ENCODE results near the gene SYDE1. TPM values are rescaled to one million over a fixed set of nuclear protein-coding genes. Genes with fewer than 3 reads are reported as not detected.
"Not testable (repeated sequence)": the region's sequence is repeated elsewhere in the genome, so short reads cannot be mapped to it uniquely, and the experiment has no call there.

Gene SYDE1
- total RNA-seq, 3 donors from 2014 or later (not counting 1 experiment from before 2014, with no cell fraction given): not detected

DNA sequence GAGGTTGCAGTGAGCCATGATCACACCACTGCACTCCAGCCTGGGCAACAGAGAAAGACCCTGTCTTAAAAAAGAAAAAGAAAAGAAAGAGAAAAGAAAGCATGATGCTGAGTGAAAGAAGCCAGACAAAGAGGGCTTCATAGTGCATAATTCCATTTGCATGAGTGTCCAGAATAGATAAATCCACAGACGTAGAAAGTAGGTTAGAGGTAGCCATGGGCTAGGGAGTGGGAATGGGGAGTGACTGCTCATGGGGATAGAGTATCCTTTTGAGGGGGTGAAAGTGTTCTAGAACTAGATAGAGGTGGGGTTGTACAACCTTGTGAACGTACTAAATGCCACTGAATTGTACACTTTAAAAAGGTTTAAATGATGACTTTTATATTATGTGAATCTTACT, 32.8 kb upstream of the SYDE1 start:
- intact Hi-C loops (cut with micrococcal nuclease): no loop called here
- Histone ChIP-seq H3K27me3 (ENCODE audit: control insufficient read depth, insufficient read depth, low read length) (no peaks in the 10 kb centered on the region), H3K4me1 (ENCODE audit: control insufficient read depth, insufficient read depth, low read length) (no peaks in the 10 kb centered on the region), H3K36me3 (ENCODE audit: control insufficient read depth, insufficient read depth, low read length) (no peaks in the 10 kb centered on the region), H3K27ac (ENCODE audit: low read length) (no peak overlapping the region), H3K4me3 (ENCODE audit: low read length) (no peak overlapping the region), H3K9me3 (ENCODE audit: control insufficient read depth, insufficient read depth, low read length) (no peaks in the 10 kb centered on the region)
- H3K4me3 Mint-ChIP-seq: no peak overlapping the region
- DNase-seq: no peak
- no peaks in the 10 kb centered on the region for H3K36me3 Mint-ChIP-seq
- H3K9me3 Mint-ChIP-seq: no peaks in the 10 kb centered on the region
- TF ChIP-seq, protein P1, sequence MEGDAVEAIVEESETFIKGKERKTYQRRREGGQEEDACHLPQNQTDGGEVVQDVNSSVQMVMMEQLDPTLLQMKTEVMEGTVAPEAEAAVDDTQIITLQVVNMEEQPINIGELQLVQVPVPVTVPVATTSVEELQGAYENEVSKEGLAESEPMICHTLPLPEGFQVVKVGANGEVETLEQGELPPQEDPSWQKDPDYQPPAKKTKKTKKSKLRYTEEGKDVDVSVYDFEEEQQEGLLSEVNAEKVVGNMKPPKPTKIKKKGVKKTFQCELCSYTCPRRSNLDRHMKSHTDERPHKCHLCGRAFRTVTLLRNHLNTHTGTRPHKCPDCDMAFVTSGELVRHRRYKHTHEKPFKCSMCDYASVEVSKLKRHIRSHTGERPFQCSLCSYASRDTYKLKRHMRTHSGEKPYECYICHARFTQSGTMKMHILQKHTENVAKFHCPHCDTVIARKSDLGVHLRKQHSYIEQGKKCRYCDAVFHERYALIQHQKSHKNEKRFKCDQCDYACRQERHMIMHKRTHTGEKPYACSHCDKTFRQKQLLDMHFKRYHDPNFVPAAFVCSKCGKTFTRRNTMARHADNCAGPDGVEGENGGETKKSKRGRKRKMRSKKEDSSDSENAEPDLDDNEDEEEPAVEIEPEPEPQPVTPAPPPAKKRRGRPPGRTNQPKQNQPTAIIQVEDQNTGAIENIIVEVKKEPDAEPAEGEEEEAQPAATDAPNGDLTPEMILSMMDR (IDR thresholded peaks at IDR 0.05): no peak
- ATAC-seq: no peak
- 92% methylated on average over 2 of the region's 2 CpGs for WGBS (ENCODE audit: insufficient coverage)
- no peaks in the 10 kb centered on the region for H3K4me1 Mint-ChIP-seq
- H3K27me3 Mint-ChIP-seq (ENCODE audit: low read depth in 2 of 2): peaks cover 0 to 6% of the 10 kb centered on the region in 2 donors
- no peak overlapping the region for H3K27ac Mint-ChIP-seq

DNA sequence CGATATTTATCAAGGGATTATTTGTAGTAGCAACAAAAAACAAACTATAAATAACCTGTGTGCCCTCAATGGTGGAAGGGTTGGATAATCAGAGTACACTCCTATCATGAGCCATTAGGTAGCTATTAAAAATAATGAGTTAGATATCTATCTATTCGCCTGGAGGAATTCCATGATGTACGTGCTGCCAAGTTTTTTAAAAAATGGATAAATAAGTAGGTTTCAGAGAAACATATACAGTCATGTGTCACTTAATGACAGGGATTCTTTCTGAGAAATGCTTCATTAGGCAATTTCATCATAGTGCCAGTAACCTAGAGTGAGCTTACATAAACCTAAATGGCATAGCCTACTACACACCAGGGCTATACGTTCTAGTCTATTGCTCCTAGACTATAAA, 31.4 kb upstream of the SYDE1 start:
- intact Hi-C loops (cut with micrococcal nuclease): no loop called here
- H3K36me3 ChIP-seq (ENCODE audit: control insufficient read depth, insufficient read depth, low read length): no peaks in the 10 kb centered on the region
- no peak overlapping the region for H3K27ac Mint-ChIP-seq
- DNase-seq: no peak
- no peaks in the 10 kb centered on the region for H3K9me3 Mint-ChIP-seq
- 97% methylated on average over 2 of the region's 4 CpGs for WGBS (ENCODE audit: insufficient coverage)
- H3K4me3 ChIP-seq (ENCODE audit: low read length): no peak overlapping the region
- TF ChIP-seq, protein P1 (IDR thresholded peaks at IDR 0.05): no peak
- H3K36me3 Mint-ChIP-seq: no peaks in the 10 kb centered on the region
- ATAC-seq: no peak
- no peak overlapping the region for H3K27ac ChIP-seq (ENCODE audit: low read length)
- no peaks in the 10 kb centered on the region for H3K9me3 ChIP-seq (ENCODE audit: control insufficient read depth, insufficient read depth, low read length)
- no peak overlapping the region for H3K4me3 Mint-ChIP-seq
- H3K4me1 ChIP-seq (ENCODE audit: control insufficient read depth, insufficient read depth, low read length): no peaks in the 10 kb centered on the region
- H3K27me3 ChIP-seq (ENCODE audit: control insufficient read depth, insufficient read depth, low read length): no peaks in the 10 kb centered on the region
- peaks cover 0 to 6% of the 10 kb centered on the region in 2 donors for H3K27me3 Mint-ChIP-seq (ENCODE audit: low read depth in 2 of 2)
- H3K4me1 Mint-ChIP-seq: no peaks in the 10 kb centered on the region

DNA sequence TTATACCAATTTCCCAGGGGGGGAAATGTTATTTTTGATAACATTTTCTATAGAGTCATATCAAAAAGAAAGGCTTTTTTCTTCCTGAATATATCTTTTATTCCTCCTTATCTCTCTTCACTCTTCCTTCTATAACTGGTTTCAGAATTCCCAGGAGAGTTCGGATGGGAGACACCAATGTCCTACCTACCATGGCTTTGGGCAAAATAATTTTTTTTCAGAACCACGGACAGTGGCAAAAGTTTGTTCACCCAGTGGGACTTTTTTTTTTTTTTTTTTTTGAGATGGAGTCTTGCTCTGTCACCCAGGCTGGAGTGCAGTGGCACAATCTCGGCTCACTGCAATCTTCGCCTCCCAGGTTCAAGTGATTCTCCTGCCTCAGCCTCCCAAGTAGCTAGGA, 27.2 kb upstream of the SYDE1 start:
- H3K36me3 Mint-ChIP-seq; H3K27ac Mint-ChIP-seq; H3K9me3 Mint-ChIP-seq; H3K4me3 Mint-ChIP-seq; DNase-seq; H3K4me1 ChIP-seq (ENCODE audit: control insufficient read depth, insufficient read depth, low read length); H3K27ac ChIP-seq (ENCODE audit: low read length); H3K4me3 ChIP-seq (ENCODE audit: low read length); intact Hi-C loops (cut with micrococcal nuclease); H3K9me3 ChIP-seq (ENCODE audit: control insufficient read depth, insufficient read depth, low read length); H3K27me3 ChIP-seq (ENCODE audit: control insufficient read depth, insufficient read depth, low read length); ATAC-seq; H3K4me1 Mint-ChIP-seq; H3K36me3 ChIP-seq (ENCODE audit: control insufficient read depth, insufficient read depth, low read length): not testable (repeated sequence)
- peaks cover 4 to 15% of the 10 kb centered on the region in 2 donors for H3K27me3 Mint-ChIP-seq (ENCODE audit: low read depth in 2 of 2)
- WGBS (ENCODE audit: insufficient coverage): 100% methylated on average over 2 of the region's 4 CpGs

DNA sequence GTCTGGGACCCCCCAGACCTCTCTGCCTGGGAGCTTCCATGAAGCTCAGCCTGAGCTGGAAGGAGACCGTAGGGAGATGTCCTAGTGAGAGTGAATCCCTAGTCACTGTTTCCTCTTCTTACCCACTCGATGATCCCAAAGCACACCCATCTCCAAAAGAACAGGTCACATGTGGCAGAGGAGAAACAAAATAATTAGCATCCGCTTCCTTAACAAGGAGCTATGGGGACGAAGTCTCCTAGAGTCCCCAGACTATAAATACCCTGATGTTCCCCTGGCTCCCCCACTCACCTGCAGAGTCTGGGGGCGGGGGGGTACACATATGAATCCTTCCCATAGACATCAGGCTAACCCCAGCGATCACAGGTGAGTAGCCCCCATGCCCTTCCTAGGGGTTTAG, 25.3 kb upstream of the SYDE1 start, which contains the start of gene OR1I1:
OR1I1 (plus strand) TSS at position 301 of the 400 bp plus-strand sequence. CDS start 4,855 bp downstream, outside the sequence.
- H3K36me3 Mint-ChIP-seq: no peaks in the 10 kb centered on the region
- no peaks in the 10 kb centered on the region for H3K36me3 ChIP-seq (ENCODE audit: control insufficient read depth, insufficient read depth, low read length)
- DNase-seq (no peak), ATAC-seq (no peak)
- H3K27me3 Mint-ChIP-seq (ENCODE audit: low read depth in 2 of 2): peaks cover 5 to 18% of the 10 kb centered on the region in 2 donors
- intact Hi-C loops (cut with micrococcal nuclease): no loop called here
- H3K4me3 Mint-ChIP-seq: no peak within 1 kb of the TSS
- H3K9me3 ChIP-seq (ENCODE audit: control insufficient read depth, insufficient read depth, low read length): no peaks in the 10 kb centered on the region
- no peak within 1 kb of the TSS for H3K4me3 ChIP-seq (ENCODE audit: low read length)
- WGBS (ENCODE audit: insufficient coverage): 74% methylated on average over 5 of the region's 6 CpGs
- H3K27me3 ChIP-seq (ENCODE audit: control insufficient read depth, insufficient read depth, low read length): no peaks in the 10 kb centered on the region
- H3K9me3 Mint-ChIP-seq: no peaks in the 10 kb centered on the region
- H3K4me1 ChIP-seq (ENCODE audit: control insufficient read depth, insufficient read depth, low read length): no peaks in the 10 kb centered on the region
- H3K27ac ChIP-seq (ENCODE audit: low read length): no peak within 1 kb of the TSS
- no peak within 1 kb of the TSS for H3K27ac Mint-ChIP-seq
- TF ChIP-seq, protein P1 (IDR thresholded peaks at IDR 0.05): no peak
- H3K4me1 Mint-ChIP-seq: no peaks in the 10 kb centered on the region

Measured in natural killer cell (primary cell).